Measurements from ENCODE around the gene PI3. TPM values are rescaled to one million over a fixed set of nuclear protein-coding genes. Genes with fewer than 3 reads are reported as not detected.
A peak's percentile ranks its signal among the peaks of the same experiment; 100 is the strongest.
"Not testable (repeated sequence)": the region's sequence is repeated elsewhere in the genome, so short reads cannot be mapped to it uniquely, and the experiment has no call there.

PI3 gene
- total RNA-seq, 1 experiment from 2014 or later = 3.7 TPM

- Histone ChIP-seq H3K4me3 (ENCODE audit: low read depth, low read length) (no peak overlapping the region), H3K9me3 (peaks cover 5% of the 10 kb centered on the region; the same call in 1 of the 2 replicates), H3K36me3 (ENCODE audit: control insufficient read depth, insufficient read depth, low read length) (no peaks in the 10 kb centered on the region), H3K27me3 (replicated peaks; ENCODE audit: control insufficient read depth, insufficient read depth, low read length) (peaks cover 3% of the 10 kb centered on the region; the same call in 1 of the 2 replicates), H3K4me1 (peaks cover 7% of the 10 kb centered on the region)
- no peak overlapping the region for H3K4me3 Mint-ChIP-seq (ENCODE audit: unreplicated experiment)
- BruUV-seq (replicated peaks) = no TSS peak
- no peak overlapping the region for H3K27ac Mint-ChIP-seq (ENCODE audit: unreplicated experiment)
- peak; percentile 97 to 99 for TF ChIP-seq CTCF (IDR thresholded peaks at IDR 0.05; ENCODE audit: insufficient read depth in 1 of 2, low read depth in 1 of 2, low read length in 1 of 2, severe bottlenecking in 1 of 2, unreplicated experiment in 1 of 2)
- ChIA-PET POLR2A (no interaction called here), CTCF (interaction anchor here (0.6 to 2.8 kb wide), 20 partner anchors 8 to 632 kb away, joined by 3 to 20 read pairs (median 5); partner anchors contain the start of gene WFDC12)
- intact Hi-C loops (cut with micrococcal nuclease; ENCODE audit: unreplicated experiment) = loop anchor here (1.0 kb wide), 1 partner anchor 153 kb away; no protein-coding TSS in a partner anchor
- no peaks in the 10 kb centered on the region for H3K36me3 Mint-ChIP-seq (ENCODE audit: insufficient read depth, unreplicated experiment)
- H3K4me1 Mint-ChIP-seq (ENCODE audit: low read depth, unreplicated experiment) = no peaks in the 10 kb centered on the region
- DNase-seq = peak; percentile 85 to 89
- peaks cover 11% of the 10 kb centered on the region for H3K27me3 Mint-ChIP-seq (ENCODE audit: insufficient read depth, unreplicated experiment)
- no peaks in the 10 kb centered on the region for H3K9me3 Mint-ChIP-seq (ENCODE audit: unreplicated experiment)
Measured at GRCh38 chr20:45138561-45139300, 36.0 kb upstream of the PI3 start.

GRCh38 chr20:45139733-45140375 is 34.8 kb upstream of the PI3 start:
- H3K36me3 Mint-ChIP-seq (ENCODE audit: insufficient read depth, unreplicated experiment); H3K27me3 Mint-ChIP-seq (ENCODE audit: insufficient read depth, unreplicated experiment); H3K27me3 ChIP-seq (replicated peaks; ENCODE audit: control insufficient read depth, insufficient read depth, low read length); H3K4me1 Mint-ChIP-seq (ENCODE audit: low read depth, unreplicated experiment); H3K4me3 ChIP-seq (ENCODE audit: low read depth, low read length); BruUV-seq (replicated peaks); H3K36me3 ChIP-seq (ENCODE audit: control insufficient read depth, insufficient read depth, low read length); H3K4me3 Mint-ChIP-seq (ENCODE audit: unreplicated experiment); POLR2A ChIA-PET; H3K9me3 Mint-ChIP-seq (ENCODE audit: unreplicated experiment); DNase-seq; H3K4me1 ChIP-seq; H3K27ac Mint-ChIP-seq (ENCODE audit: unreplicated experiment); H3K9me3 ChIP-seq: not testable (repeated sequence)
- intact Hi-C loops (cut with micrococcal nuclease; ENCODE audit: unreplicated experiment) = loop anchor here (1.0 kb wide), 1 partner anchor 151 kb away; no protein-coding TSS in a partner anchor
- CTCF ChIA-PET = interaction anchor here (0.5 to 2.8 kb wide), 8 partner anchors 10 to 351 kb away, joined by 3 to 20 read pairs (median 6); no protein-coding TSS in a partner anchor

GRCh38 chr20:45140836-45141235 is 33.9 kb upstream of the PI3 start:
- no peak for DNase-seq
- H3K27me3 Mint-ChIP-seq (ENCODE audit: insufficient read depth, unreplicated experiment) = peaks cover 12% of the 10 kb centered on the region
- Histone ChIP-seq H3K9me3 (peaks cover 2% of the 10 kb centered on the region; the same call in 1 of the 2 replicates), H3K4me1 (peaks cover 7% of the 10 kb centered on the region), H3K4me3 (ENCODE audit: low read depth, low read length) (no peak overlapping the region), H3K27me3 (replicated peaks; ENCODE audit: control insufficient read depth, insufficient read depth, low read length) (peaks cover 6% of the 10 kb centered on the region), H3K36me3 (ENCODE audit: control insufficient read depth, insufficient read depth, low read length) (no peaks in the 10 kb centered on the region)
- CTCF ChIA-PET = interaction anchor here (2.8 kb wide), 1 partner anchor 150 kb away, joined by 19 read pairs; no protein-coding TSS in a partner anchor
- no peaks in the 10 kb centered on the region for H3K4me1 Mint-ChIP-seq (ENCODE audit: low read depth, unreplicated experiment)
- no peaks in the 10 kb centered on the region for H3K36me3 Mint-ChIP-seq (ENCODE audit: insufficient read depth, unreplicated experiment)
- TF ChIP-seq CTCF (IDR thresholded peaks at IDR 0.05; ENCODE audit: insufficient read depth in 1 of 2, low read depth in 1 of 2, low read length in 1 of 2, severe bottlenecking in 1 of 2, unreplicated experiment in 1 of 2) = no peak
- POLR2A ChIA-PET = no interaction called here
- no peaks in the 10 kb centered on the region for H3K9me3 Mint-ChIP-seq (ENCODE audit: unreplicated experiment)
- BruUV-seq (replicated peaks) = no TSS peak
- no peak overlapping the region for H3K4me3 Mint-ChIP-seq (ENCODE audit: unreplicated experiment)
- H3K27ac Mint-ChIP-seq (ENCODE audit: unreplicated experiment) = no peak overlapping the region
- intact Hi-C loops (cut with micrococcal nuclease; ENCODE audit: unreplicated experiment) = no loop called here
